ENCODE results near the gene GLUD1.
A peak's percentile ranks its signal among the peaks of the same experiment; 100 is the strongest.
"Not testable (repeated sequence)": the region's sequence is repeated elsewhere in the genome, so short reads cannot be mapped to it uniquely, and the experiment has no call there.

Gene GLUD1

DNA sequence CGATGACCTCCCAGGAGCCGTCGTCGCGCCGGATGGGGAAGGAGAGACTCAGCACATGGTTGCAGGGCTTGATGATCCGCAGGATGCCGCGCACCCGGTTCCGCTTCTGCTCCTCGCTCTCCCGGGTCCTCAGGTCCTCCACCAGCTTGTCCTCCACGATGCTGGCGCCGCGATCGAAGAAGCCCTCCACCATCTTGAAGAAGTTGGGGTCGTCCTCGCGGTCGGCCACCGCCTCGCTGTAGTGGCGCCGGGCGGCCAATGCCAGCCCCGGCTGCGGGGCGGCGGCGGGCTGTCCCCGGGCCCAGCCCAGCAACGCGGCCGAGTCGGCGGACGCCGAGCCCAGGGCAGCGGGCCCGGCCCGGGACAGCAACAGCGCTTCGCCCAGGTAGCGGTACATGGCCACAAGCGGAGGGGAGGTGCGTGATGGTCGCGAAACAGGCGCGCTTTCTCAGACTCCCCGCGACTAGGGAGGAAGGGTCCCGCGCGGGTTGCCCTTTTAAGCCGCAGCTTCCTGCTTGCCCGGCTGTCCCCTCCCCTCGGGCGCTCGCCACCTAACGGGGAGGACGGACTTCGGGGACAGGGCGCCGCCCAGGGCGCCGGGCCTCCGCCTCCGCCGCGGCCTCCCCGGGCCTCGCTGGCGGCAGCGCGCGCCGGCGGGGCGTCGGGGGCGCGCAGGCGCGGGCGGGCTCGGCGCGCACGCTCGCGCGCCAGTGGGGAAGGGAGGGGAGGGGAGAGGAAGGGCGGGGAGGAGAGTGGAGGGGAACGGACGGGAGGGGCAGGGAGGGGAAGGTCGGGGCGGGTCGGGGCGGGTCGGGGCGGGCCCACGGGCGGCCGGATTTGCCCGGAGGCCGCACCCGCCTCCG lies at the start of gene GLUD1, which contains the start of gene SHLD2:
Gene GLUD1, minus strand, starts transcription at position 471 of the 863 bp plus-strand sequence. Its CDS starts 74 bp downstream, at position 397.
Gene SHLD2, plus strand, starts transcription at position 834 of the 863 bp plus-strand sequence. CDS start 56,149 bp downstream, outside the sequence.
- DNase-seq: peak; percentile 91 to 94

DNA sequence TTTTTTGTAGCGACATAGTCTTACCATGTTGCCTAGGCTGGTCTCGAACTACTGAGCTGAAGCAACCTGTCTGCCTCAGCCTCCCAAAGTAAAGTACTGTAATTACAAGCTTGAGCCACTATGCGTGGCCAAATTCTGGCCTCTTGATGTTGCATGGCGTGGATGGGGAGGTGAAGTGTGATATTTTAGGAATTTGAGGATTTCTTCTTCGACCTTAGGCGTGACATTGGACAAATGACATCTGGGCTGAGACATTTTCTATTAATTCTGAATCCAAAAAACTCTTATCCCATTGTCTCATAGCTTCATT lies 48.4 kb upstream of the GLUD1 start:
- DNase-seq: not testable (repeated sequence)

DNA sequence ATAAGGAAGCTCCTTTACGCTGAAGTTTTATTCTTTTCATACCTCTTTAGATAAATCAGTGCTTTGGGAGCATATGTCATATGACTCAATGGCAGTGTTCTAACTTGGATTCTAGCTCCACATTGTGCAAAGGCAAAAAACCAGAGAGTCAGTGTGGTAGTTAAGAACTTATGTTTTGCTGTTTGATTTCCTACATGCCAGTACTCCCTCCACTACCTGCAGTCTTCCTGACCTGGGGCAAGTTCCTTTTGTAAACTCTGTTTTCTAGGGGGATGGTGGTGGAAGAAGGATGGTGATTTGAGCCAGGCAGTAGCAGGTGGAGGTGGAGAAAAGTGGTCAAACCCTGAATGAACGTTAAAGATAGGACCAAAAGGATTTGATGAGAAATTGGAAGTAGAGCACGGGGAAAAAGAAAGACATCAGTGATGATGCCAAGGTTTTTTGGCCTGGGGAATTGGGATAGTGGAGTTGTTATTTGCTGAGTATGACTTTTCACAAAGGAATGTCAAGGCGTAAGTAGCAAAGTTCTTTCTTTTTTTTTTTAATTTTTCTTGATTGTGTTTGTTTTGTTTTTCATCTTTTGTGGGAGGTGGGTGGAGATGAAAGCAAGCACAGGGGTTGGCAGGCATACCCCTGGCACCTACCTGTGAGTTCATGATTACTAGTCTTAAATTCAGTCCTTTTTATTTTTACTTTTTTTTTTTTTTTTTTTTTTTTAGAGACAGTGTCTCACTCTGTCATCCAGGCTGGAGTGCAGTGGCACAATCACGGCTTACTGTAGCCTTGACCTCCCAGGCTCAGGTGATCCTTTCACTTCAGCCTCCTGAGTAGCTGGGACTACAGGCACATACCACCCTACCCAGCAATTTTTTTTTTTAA lies 47.8 kb upstream of the GLUD1 start:
- DNase-seq: not testable (repeated sequence)

DNA sequence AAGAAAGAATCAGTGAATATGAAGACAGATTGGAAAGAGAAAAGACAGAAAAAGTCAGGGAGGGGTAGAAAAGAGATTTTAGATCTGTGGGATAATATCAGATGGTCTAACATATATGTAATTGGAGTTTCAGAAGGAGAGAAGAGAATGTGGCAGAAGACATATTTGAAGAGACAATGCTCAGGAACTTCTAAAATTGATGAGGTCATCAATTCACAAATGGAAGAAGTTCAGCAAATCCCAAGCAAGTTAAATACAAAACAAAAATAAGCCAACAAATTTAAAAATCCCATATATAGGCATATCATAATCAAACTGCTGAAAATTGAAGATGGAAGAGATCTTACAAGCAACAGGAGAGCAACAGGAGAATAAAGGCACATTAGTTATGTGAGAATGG lies 42.8 kb upstream of the GLUD1 start:
- not testable (repeated sequence) for DNase-seq

DNA sequence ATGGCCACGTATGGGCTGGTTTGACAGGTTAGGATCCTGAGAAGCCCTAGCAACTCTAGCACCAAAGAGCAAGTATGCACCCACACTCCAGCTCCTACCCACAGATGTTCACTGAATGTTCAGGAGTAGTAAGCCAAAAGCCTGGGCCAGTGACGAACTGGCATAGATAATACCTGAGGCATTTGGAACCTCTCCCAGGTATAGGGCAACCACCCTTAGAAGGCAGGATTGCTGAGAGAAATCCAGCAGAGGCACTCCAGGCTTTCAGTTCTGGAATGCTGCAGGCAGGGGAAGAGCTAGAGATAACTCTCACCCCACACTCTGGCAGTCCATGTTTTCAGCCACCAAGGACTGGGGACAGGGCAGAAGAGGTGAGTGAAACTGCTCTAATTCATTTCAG lies 39.8 kb upstream of the GLUD1 start:
- not testable (repeated sequence) for DNase-seq

DNA sequence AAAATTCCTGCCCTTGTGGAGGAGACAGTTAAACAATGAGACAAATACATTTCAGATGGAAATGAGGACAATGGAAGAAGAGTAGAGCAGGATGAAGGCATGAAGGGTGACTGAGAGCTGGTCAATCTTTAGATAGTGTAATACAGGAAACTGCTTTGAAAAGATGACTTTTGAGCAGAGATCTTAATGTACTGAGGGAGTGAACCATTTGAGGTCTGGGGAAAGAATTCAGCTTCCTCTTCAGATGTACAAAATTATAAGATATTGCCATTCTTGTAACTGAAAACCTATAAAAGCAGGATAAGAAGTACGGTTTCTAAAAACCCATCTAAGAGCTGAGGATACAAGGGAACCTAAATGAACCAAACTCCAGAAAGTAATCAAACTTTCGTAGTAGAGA lies 39.3 kb upstream of the GLUD1 start:
- not testable (repeated sequence) for DNase-seq

DNA sequence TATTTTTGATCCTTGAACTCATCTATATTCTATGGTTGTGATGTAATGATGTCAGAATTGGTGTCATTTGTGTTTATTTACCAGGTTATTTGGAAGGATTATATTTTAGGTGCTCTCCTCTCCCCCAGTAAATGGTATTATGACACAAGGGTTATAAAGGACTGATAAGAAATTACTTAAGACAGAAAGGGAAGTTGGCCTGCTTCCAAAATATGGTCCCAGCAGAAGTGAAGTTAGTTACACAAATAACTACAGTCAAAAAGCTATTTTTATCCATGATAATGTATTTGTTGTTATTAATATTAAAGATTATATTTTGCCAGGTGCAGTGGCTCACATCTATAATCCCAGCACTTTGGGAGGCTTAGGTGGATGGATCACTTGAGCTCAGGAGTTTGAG lies 37.5 kb upstream of the GLUD1 start:
- not testable (repeated sequence) for DNase-seq

DNA sequence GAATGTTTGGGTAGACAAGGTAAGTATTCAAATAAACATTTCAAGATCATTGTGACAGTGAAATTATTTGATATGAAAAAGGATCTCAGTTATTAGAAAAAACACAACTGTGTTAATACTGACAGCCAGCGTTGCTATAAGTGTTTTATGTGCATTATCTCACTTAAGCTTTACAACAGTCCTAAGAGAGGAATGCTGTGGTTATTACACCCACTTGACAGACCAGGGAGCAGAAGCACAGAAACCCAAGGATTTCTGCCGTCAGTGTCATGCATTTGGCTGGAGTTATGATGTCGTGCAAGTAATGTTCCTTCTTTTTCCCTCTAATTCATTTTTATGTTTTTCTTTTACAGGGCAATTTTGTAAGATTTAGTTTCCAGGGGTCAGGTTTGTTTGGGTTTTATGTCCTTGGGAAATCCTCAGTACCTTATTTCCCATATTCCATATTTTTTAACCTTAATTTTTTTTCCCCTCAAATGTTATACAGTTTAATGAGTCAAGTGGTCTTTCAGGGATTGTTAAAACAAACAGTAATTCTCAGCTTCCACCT lies 33.0 kb upstream of the GLUD1 start:
- not testable (repeated sequence) for DNase-seq

DNA sequence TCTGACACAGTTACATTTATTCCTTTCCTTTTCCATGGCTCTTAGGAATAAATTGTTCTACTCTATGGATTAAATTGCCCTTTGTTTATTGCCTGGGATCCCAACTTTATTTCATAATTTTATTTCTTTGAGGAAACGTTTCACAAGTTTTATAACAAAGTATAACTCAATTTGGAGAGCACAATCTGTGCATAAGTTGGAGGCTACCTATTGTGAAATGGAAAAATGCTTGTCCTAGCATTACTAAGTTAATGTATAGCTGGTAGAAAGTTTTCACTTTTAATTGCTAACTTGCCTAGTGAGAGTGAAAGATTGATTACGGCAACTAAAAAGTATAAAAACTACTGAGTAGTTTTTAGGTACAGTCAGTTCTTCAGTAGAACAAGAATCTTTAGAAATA lies 32.4 kb upstream of the GLUD1 start:
- DNase-seq: not testable (repeated sequence)

DNA sequence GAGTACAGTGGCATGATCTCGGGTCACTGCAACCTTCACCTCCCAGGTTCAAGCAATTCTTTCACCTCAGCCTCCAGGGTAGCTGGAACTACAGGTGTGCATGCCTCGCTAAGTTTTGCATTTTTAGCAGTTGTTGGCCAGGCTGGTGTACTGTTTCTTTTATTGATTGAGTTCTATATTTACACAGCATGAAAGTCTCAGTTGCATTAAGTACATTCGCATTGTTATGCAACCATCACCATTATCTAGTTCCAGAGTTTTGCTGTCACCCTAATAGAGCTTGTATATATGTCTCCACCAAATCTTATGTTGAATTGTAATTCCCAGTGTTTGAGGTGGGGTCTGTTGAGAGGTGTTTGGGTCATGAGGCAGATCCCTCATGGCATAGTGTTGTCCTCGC lies 28.7 kb upstream of the GLUD1 start:
- not testable (repeated sequence) for DNase-seq

DNA sequence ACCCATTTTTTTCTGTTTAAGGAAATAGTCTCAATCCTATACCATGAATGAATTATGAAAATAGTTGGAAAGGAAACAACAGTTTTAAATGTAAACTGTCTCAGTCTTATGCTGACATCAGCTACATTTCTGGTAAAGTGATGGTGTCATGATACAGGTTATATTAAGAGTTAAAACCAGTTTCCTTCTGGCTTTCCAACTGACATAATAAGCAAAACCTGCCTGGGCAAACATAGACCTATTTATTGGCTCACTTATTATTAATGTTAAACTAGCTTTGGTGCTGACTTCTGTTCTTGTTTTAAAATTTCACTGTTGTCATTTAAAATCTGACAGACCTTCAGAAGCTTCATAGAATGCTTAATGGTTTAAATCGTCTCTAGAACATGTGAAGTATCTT lies 24.4 kb upstream of the GLUD1 start:
- DNase-seq: not testable (repeated sequence)

DNA sequence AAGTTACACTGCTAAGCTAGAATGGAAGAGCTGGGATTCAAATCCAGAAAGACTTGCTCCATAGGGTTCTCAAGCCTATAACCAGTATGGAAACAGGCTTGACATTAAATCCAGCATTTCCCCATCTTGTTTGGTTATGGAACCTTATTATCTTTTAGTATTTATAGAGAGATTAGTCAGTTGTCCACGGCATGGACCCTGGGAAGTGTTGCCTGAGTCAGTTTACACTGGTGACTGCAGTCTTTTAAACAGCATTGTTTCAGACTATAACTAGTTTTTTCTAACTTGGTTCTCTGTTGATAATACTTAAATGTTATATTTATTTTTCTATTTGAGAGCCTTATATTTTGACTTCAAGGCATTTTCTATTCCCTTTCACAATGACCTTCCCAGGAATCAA lies 23.5 kb upstream of the GLUD1 start:
- not testable (repeated sequence) for DNase-seq

DNA sequence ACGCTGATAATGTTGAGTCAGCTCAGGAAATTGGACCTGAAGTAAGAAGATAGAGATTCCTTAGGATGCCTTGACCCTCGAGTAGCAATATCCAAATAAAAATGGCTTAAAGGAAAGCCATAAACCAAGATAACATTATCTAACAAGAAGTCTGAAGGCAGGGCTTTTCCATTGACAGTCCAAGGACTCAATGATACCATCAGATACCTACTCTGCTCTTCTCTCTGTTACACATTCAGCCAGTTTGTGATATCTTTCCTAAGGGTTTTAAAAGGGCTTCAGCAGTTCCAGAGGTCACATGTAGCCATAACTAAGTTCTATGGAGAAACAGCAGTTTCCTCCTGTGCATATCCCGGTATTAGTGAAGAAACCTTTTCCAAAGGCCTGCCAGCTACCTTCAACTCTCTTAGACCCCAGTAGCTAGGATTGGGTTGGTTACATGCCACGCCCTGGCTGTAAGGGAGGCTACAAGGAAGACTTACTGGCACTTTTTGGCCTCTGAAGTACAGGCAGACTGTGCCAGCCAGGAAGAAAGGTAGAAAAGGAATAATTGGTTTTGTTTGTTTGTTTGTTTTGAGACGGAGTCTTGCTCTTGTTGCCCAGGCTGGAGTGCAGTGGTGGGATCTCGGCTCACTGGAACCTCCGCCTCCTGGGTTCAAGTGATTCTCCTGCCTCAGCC lies 10.9 kb upstream of the GLUD1 start:
- no peak for DNase-seq

DNA sequence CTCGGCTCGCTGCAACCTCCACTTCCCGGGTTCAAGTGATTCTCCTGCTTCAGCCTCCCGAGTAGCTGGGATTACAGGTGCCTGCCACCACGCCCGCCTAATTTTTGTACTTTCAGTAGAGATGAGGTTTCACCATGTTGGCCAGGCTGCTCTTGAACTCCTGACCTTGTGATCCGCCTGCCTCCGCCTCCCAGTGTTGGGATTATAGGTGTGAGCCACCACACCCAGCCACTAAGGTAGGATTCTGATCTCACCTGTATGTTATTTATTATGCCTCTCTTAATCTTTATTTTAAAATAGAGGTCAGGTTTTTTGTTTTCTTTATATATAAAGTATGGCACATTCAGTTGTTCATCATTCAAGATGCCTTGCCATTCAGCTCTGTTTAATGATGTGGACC lies 10.1 kb upstream of the GLUD1 start:
- not testable (repeated sequence) for DNase-seq

DNA sequence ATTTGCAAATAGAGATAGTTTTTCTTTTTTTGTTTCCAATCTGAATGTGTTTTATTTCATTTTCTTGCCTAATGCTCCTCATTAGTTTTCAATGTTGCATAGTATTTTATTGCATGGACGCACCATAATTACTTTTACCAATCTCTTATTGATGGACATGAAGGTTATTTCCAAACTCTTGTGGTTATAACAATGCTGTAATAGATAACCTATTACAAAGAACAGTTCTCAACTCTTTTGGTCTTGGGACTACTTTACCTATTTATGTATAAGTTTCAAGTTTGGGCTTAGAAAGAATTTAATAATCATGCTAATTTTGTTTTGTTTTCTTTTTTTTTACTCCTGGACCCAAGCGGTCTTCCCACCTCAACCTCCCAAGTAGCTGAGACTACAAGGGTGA lies 7.4 kb upstream of the GLUD1 start:
- DNase-seq: no peak

DNA sequence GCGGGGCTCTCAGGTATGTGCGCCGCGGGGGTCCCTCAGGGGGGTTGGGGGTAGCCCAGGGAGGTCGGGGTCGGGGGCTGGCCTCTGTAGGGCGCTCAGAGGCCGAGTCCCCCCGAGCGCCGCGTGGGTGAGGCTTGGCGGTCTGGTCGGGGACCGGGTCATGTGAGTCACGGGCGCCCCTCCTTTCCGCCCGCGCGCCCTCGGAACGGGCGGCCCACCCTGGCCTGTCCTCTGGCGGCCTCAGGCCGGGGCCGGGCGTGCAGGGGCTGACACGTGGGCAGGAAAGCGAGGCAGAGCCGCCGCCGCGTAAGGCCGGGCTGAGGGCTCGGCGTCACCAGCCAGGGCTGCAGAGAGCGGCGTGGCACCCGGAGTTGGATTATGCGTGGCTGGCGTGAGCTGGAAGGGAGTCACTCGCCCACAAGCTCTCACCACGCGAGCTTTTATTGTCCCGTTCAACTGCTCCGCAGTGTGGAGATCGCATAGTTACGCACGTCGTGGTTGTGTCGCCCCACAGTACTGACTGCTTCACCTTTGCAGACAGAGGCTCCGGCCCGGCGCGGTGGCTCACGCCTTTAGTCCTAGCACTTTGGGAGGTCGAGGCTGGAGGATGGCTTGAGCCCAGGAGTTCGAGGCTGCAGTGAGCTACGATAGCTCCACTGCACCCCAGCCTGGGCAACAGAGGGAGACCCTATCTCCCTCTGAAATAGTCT lies 748 bp upstream of the GLUD1 start:
- DNase-seq: peak; percentile 84 to 87

DNA sequence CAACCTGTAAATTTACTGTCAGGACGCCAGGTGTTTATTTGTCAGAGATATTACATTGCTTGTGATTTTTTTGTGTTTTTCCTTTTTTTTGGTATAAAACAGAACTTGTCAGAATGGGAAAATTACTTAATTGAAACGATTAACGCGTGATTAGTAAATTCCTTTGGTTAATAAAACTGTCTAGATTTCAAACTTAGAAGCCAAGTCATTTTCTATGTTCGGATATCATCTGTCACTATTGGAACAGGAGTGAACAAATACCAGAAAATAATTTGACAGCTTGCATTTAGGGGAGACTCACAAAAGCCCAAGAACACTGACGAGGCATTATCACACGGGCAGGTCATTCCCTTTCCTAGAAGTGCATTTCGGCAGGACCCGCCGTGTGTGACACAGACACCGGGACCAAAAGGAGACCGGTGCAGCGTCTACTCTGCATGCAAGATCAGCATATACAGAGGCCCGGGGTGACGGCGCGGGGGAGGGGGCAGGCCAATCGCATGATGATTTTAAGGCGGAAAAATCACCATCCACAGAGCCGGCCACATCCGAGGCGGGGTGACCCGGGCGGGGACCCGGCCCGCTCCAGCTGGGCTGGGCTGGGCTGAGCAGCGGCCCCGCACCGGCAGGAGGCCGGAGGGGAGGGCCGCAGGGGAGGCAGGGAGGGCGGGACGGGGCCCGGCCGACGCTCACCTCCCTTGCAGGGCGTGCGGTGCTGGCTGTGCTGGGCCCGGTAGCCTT lies 841 bp downstream of the GLUD1 start:
- peak; percentile 83 to 86 for DNase-seq

DNA sequence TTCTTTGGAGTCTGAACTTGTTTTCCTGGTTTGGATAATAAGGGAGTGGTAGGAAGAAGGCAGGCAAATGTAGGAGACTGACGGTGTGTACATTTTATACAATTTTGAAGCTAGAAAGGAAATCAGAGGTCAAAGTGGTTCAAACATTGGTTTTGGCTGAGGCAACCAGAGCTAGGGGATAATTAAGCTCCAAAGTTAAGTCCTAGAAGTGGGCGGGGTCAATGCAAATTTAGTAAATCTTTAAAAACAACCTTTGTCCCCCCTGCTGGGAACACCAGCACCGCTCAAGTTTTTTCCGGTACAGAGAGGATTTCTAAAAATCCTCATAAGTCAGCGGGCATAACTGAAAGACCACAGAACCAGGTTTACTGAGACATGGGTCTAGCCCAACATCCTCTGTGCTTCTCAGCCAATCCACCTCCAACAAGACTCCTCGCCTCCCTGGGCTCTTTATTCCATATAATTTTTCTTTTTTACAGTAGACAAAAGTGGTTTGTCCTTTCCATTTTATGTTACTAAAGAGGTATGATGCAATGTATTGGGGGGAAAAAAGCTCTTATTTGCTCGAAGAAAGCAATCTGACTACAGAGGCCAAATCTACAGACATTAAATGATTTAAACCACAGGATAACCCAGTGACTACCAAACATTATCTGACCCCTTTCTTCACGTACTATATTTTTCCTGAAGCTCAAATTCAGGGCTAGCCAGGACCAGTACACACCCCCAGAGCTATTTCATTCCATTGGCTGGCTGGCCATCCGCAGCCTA lies 1.6 kb downstream of the GLUD1 start:
- DNase-seq: peak in 1 of 2 experiments; percentile 44

DNA sequence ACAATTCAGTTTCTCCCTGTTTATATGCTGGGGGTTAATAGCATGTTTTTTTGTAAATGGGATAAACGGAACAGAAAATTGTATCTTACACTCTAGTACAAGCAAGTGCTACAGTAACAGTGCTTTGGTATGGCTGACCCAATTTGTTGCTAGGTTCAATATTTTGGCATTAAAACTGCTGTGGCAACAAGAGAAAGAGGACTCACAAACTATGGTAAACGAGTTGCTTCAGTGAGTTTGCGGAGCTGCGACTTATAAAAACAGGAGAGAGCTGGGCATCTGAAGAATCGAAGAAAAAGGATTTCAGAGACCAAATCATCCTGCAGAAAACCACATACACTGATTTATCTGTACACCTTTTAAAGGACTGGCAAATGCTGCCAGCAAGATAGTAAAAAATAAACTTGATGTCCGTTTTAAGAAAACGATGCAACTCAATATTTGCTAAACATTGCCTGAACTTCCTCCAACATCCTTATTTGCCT lies 2.2 kb downstream of the GLUD1 start:
- DNase-seq: no peak

DNA sequence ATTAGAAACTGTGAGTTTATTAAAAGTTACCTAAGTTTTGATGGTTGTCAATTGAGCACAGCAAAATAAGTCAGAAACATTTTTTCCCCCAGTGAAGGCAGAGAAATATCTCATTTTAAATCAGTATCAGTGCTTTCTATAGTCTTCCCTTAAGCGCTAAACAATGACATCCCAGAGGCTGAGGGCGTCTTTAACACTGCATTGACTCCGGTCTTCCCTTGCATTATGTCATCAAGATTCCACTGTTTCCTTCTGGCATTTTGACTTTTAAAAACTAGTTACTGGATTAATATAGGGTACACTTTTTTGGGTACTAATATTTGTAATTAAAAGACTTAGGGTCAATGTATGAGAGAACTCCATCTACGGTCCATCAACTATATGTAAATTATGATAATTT lies 3.9 kb downstream of the GLUD1 start:
- no peak for DNase-seq

All from activated T-cell treated with anti-CD3 and anti-CD28 coated beads, Interleukin-2, amount 50 U/mL, for 48 hours (primary cell).